Astrocyte (in vitro differentiated cells and primary cell): ENCODE data around the gene DCLRE1C. TPM values are rescaled to one million over a fixed set of nuclear protein-coding genes. Genes with fewer than 3 reads are reported as not detected.

ENCODE experiments used
- DNase-seq: peaks from one replicate; pipeline ENCODE4 v3.0.0-alpha.2; 2010; ENCODE audit warnings: low read depth
- FAIRE-seq: peaks from 2 replicates; lab custom pipeline; 2011; peaks lifted over from hg19 to GRCh38; lab: Jason Lieb, UNC
- H2AFZ ChIP-seq: 2 replicates; pipeline ENCODE4 v1.6.0; 2012; ENCODE audit warnings: low read depth, low read length, inconsistent platforms
- H3K27ac ChIP-seq: 2 replicates; pipeline ENCODE4 v1.5.1; 2011; ENCODE audit warnings: low read depth, low read length, inconsistent platforms
- H3K27me3 ChIP-seq: 2 replicates; pipeline ENCODE4 v1.6.0; 2011; ENCODE audit warnings: low read length, inconsistent platforms; ENCODE audit not compliant: insufficient read depth
- H3K36me3 ChIP-seq: 2 replicates; pipeline ENCODE4 v1.5.1; 2011; ENCODE audit warnings: low read length, inconsistent platforms; ENCODE audit not compliant: insufficient read depth
- H3K4me1 ChIP-seq: 2 replicates; pipeline ENCODE4 v1.5.1; 2011; ENCODE audit warnings: low read length, inconsistent platforms; ENCODE audit not compliant: insufficient read depth
- H3K4me2 ChIP-seq: 2 replicates; pipeline ENCODE4 v1.6.0; 2012; ENCODE audit warnings: low read length, inconsistent platforms
- H3K4me3 ChIP-seq: 2 replicates; pipeline ENCODE4 v1.5.1; 2011; ENCODE audit warnings: low read depth, mild to moderate bottlenecking, low read length, inconsistent platforms; ENCODE audit not compliant: insufficient read depth
- H3K79me2 ChIP-seq: 2 replicates; pipeline ENCODE4 v1.6.0; 2012; ENCODE audit warnings: mild to moderate bottlenecking, low read length, inconsistent platforms; ENCODE audit not compliant: insufficient read depth
- H3K9ac ChIP-seq: 2 replicates; pipeline ENCODE4 v1.6.0; 2012; ENCODE audit warnings: mild to moderate bottlenecking, low read length, inconsistent platforms
- H3K9me3 ChIP-seq: 2 replicates; pipeline ENCODE4 v1.5.1; 2012; ENCODE audit warnings: low read depth, mild to moderate bottlenecking, low read length, inconsistent platforms; ENCODE audit not compliant: insufficient read depth
- H4K20me1 ChIP-seq: 2 replicates; pipeline ENCODE4 v1.6.0; 2012; ENCODE audit warnings: low read length, inconsistent platforms; ENCODE audit not compliant: insufficient read depth
- H3K27ac Mint-ChIP-seq: one replicate; pipeline ENCODE4 v1.8.0; 2021; ENCODE audit warnings: mild to moderate bottlenecking, mixed read lengths; ENCODE audit not compliant: unreplicated experiment
- H3K27me3 Mint-ChIP-seq: one replicate; pipeline ENCODE4 v1.8.0; 2021; ENCODE audit warnings: low read depth, mixed read lengths; ENCODE audit not compliant: unreplicated experiment
- H3K36me3 Mint-ChIP-seq: one replicate; pipeline ENCODE4 v1.8.0; 2021; ENCODE audit warnings: low read depth, mixed read lengths; ENCODE audit not compliant: unreplicated experiment
- H3K4me1 Mint-ChIP-seq: one replicate; pipeline ENCODE4 v1.8.0; 2021; ENCODE audit warnings: low read depth, mixed read lengths; ENCODE audit not compliant: unreplicated experiment
- H3K4me3 Mint-ChIP-seq: one replicate; pipeline ENCODE4 v1.8.0; 2021; ENCODE audit warnings: mild to moderate bottlenecking, moderate library complexity, mixed read lengths; ENCODE audit not compliant: unreplicated experiment
- H3K9me3 Mint-ChIP-seq: one replicate; pipeline ENCODE4 v1.8.0; 2021; ENCODE audit warnings: mild to moderate bottlenecking, mixed read lengths; ENCODE audit not compliant: unreplicated experiment
- CTCF ChIP-seq: IDR thresholded peaks from 2 replicates; pipeline ENCODE4 v1.5.1; 2011; ENCODE audit warnings: low read depth, mild to moderate bottlenecking, inconsistent platforms, low read length, moderate library complexity; ENCODE audit not compliant: insufficient read depth
- EZH2 ChIP-seq: IDR thresholded peaks from 2 replicates; pipeline ENCODE4 v1.6.1; 2012; ENCODE audit warnings: mild to moderate bottlenecking, low read length, inconsistent platforms; ENCODE audit not compliant: insufficient read depth
- total RNA-seq: library from RNA; stranded (reverse); gene quantifications from 2 replicates; pipeline ENCODE4 v1.2.1, GENCODE V29; 2021

The DCLRE1C gene
- total RNA-seq, 1 donor from 2014 or later, result 10.1 TPM

GRCh38 chr10:14967897-14968296 is 14.0 kb upstream of the DCLRE1C start:
- Mint-ChIP-seq H3K27me3 (peaks cover 10% of the 10 kb centered on the region), H3K9me3 (no peaks in the 10 kb centered on the region), H3K27ac (no peak overlapping the region), H3K4me3 (no peak overlapping the region), H3K36me3 (no peaks in the 10 kb centered on the region), H3K4me1 (no peaks in the 10 kb centered on the region)
- Histone ChIP-seq H3K79me2 (no peaks in the 10 kb centered on the region), H3K9ac (no peak overlapping the region), H3K4me1 (no peaks in the 10 kb centered on the region), H3K27me3 (peaks cover 3% of the 10 kb centered on the region), H3K4me3 (no peak overlapping the region), H3K9me3 (no peaks in the 10 kb centered on the region), H2AFZ (no peak overlapping the region), H3K36me3 (no peaks in the 10 kb centered on the region), H3K4me2 (no peak overlapping the region), H3K27ac (no peak overlapping the region), H4K20me1 (no peaks in the 10 kb centered on the region)
- DNase-seq (no peak), FAIRE-seq (no peak)
- TF ChIP-seq CTCF (no peak), EZH2 (no peak)

GRCh38 chr10:14959221-14960057 is 5.5 kb upstream of the DCLRE1C start, which contains the start of gene MEIG1:
TSS of gene MEIG1 (plus strand) at chr10:14959388. CDS start at chr10:14966469, 7,081 bp downstream.
- H3K36me3 Mint-ChIP-seq, result no peaks in the 10 kb centered on the region
- Histone ChIP-seq H3K79me2 (no peaks in the 10 kb centered on the region), H4K20me1 (no peaks in the 10 kb centered on the region), H3K36me3 (no peaks in the 10 kb centered on the region), H2AFZ (peak within 1 kb of the TSS; percentile 96), H3K4me2 (peak within 1 kb of the TSS; percentile 97), H3K9ac (peak within 1 kb of the TSS; percentile 94), H3K27ac (peak within 1 kb of the TSS; percentile 92), H3K9me3 (no peaks in the 10 kb centered on the region), H3K4me1 (no peaks in the 10 kb centered on the region), H3K4me3 (peak within 1 kb of the TSS; percentile 82), H3K27me3 (no peaks in the 10 kb centered on the region)
- FAIRE-seq, result no peak
- no peak for TF ChIP-seq CTCF
- no peak for TF ChIP-seq EZH2
- peak; percentile 89 for DNase-seq
- peak within 1 kb of the TSS; percentile 91 for H3K4me3 Mint-ChIP-seq
- peaks cover 4% of the 10 kb centered on the region for H3K4me1 Mint-ChIP-seq
- no peaks in the 10 kb centered on the region for H3K27me3 Mint-ChIP-seq
- no peaks in the 10 kb centered on the region for H3K9me3 Mint-ChIP-seq
- H3K27ac Mint-ChIP-seq, result peak within 1 kb of the TSS; percentile 99

GRCh38 chr10:14958872-14959220 is 5.0 kb upstream of the DCLRE1C start:
- no peaks in the 10 kb centered on the region for H3K4me1 ChIP-seq
- peak overlapping the region; percentile 82 for H3K4me3 ChIP-seq
- no peaks in the 10 kb centered on the region for H4K20me1 ChIP-seq
- Mint-ChIP-seq H3K27ac (peak overlapping the region; percentile 79), H3K4me1 (peaks cover 4% of the 10 kb centered on the region), H3K4me3 (peak overlapping the region; percentile 91), H3K9me3 (no peaks in the 10 kb centered on the region), H3K36me3 (no peaks in the 10 kb centered on the region), H3K27me3 (no peaks in the 10 kb centered on the region)
- peak overlapping the region; percentile 96 for H2AFZ ChIP-seq
- H3K27me3 ChIP-seq, result no peaks in the 10 kb centered on the region
- FAIRE-seq, result no peak
- H3K36me3 ChIP-seq, result no peaks in the 10 kb centered on the region
- TF ChIP-seq EZH2 (no peak), CTCF (no peak)
- peak overlapping the region; percentile 92 for H3K27ac ChIP-seq
- H3K9me3 ChIP-seq, result no peaks in the 10 kb centered on the region
- DNase-seq, result no peak
- H3K79me2 ChIP-seq, result no peaks in the 10 kb centered on the region
- peak overlapping the region; percentile 94 for H3K9ac ChIP-seq
- peak overlapping the region; percentile 97 for H3K4me2 ChIP-seq
